Activated B cell treated with CpG ODN at 0.5 μM for 24 hours (primary cell): Measurements from ENCODE around the gene PRAC2. TPM values are rescaled to one million over a fixed set of nuclear protein-coding genes. Genes with fewer than 3 reads are reported as not detected.

Experiments
- ATAC-seq: fragments of 200-7000 bp; cut with Tn5 transposase; one replicate; pipeline ENCODE4 v1.10.0; 2021; ENCODE audit warnings: low read depth, mild to moderate bottlenecking, moderate library complexity
- CTCF ChIA-PET: fragments of 350-600 bp; sonication (Branson Sonifier 250); formaldehyde crosslinking; loops from one replicate; lab custom pipeline; 2021; ENCODE audit warnings: antibody characterized with exemption; lab: Charles Lee
- POLR2A ChIA-PET: fragments of 350-600 bp; sonication (Branson Sonifier 250); formaldehyde crosslinking; loops from one replicate; lab custom pipeline; 2021; ENCODE audit warnings: antibody characterized with exemption; lab: Charles Lee
- DNase-seq: peaks from one replicate; pipeline ENCODE4 v3.0.0; 2022
- H3K27ac Mint-ChIP-seq: one replicate; pipeline ENCODE4 v1.8.0; 2020; ENCODE audit warnings: mixed read lengths
- H3K27me3 Mint-ChIP-seq: one replicate; pipeline ENCODE4 v1.8.0; 2021; ENCODE audit warnings: mixed read lengths
- H3K36me3 Mint-ChIP-seq: one replicate; pipeline ENCODE4 v1.8.0; 2021; ENCODE audit warnings: low read depth, mixed read lengths
- H3K4me1 Mint-ChIP-seq: one replicate; pipeline ENCODE4 v1.8.0; 2021; ENCODE audit warnings: mixed read lengths
- H3K4me3 Mint-ChIP-seq: one replicate; pipeline ENCODE4 v1.8.0; 2020; ENCODE audit warnings: mild to moderate bottlenecking, mixed read lengths
- H3K9me3 Mint-ChIP-seq: one replicate; pipeline ENCODE4 v1.8.0; 2020; ENCODE audit warnings: mixed read lengths
- CTCF ChIP-seq: fragments of 200-600 bp; IDR thresholded peaks from one replicate; pipeline ENCODE4 v1.8.0; 2022; ENCODE audit warnings: antibody characterized with exemption, mild to moderate bottlenecking
- intact Hi-C: fragments of 100-400 bp; cut with micrococcal nuclease; formaldehyde crosslinking; loops from one replicate; pipeline ENCODE4 v1.15.1; 2024
- total RNA-seq: library from RNA; stranded (reverse); gene quantifications from 2 replicates; pipeline ENCODE4 v1.2.3, GENCODE V29; 2022

Gene PRAC2
- total RNA-seq, 1 donor from 2014 or later: not detected

- H3K4me1 Mint-ChIP-seq: no peaks in the 10 kb centered on the region
- DNase-seq (no peak), ATAC-seq (no peak)
- H3K4me3 Mint-ChIP-seq: no peak overlapping the region
- no peaks in the 10 kb centered on the region for H3K36me3 Mint-ChIP-seq
- POLR2A ChIA-PET: no interaction called here
- intact Hi-C loops: no loop called here
- no peak overlapping the region for H3K27ac Mint-ChIP-seq
- H3K27me3 Mint-ChIP-seq: peaks cover 43% of the 10 kb centered on the region
- H3K9me3 Mint-ChIP-seq: no peaks in the 10 kb centered on the region
- no peak for TF ChIP-seq CTCF
- CTCF ChIA-PET: interaction anchor here (0.8 kb wide), 1 partner anchor 47 kb away, joined by 3 read pairs; no protein-coding TSS in a partner anchor
Observed at GRCh38 chr17:48769009-48769675, 46.2 kb downstream of the PRAC2 start.

GRCh38 chr17:48770954-48771353 lies 48.0 kb downstream of the PRAC2 start:
- no peaks in the 10 kb centered on the region for H3K36me3 Mint-ChIP-seq
- CTCF ChIA-PET: no interaction called here

GRCh38 chr17:48773245-48773644 lies 50.3 kb downstream of the PRAC2 start:
- Mint-ChIP-seq H3K27ac (no peak overlapping the region), H3K27me3 (peaks cover 41% of the 10 kb centered on the region), H3K4me1 (no peaks in the 10 kb centered on the region), H3K36me3 (no peaks in the 10 kb centered on the region), H3K9me3 (no peaks in the 10 kb centered on the region), H3K4me3 (no peak overlapping the region)
- TF ChIP-seq CTCF: no peak
- ATAC-seq (no peak), DNase-seq (no peak)
- intact Hi-C loops: no loop called here
- ChIA-PET CTCF (no interaction called here), POLR2A (no interaction called here)

More at GRCh38 chr17:48770954-48771353, 48.0 kb downstream of the PRAC2 start:
- TF ChIP-seq CTCF: no peak
- Mint-ChIP-seq H3K27me3 (peaks cover 39% of the 10 kb centered on the region), H3K4me1 (no peaks in the 10 kb centered on the region), H3K27ac (no peak overlapping the region), H3K4me3 (no peak overlapping the region), H3K9me3 (no peaks in the 10 kb centered on the region)
- DNase-seq (no peak), ATAC-seq (no peak)
- POLR2A ChIA-PET: no interaction called here
- intact Hi-C loops: no loop called here

Other genes starting within 250 kb of the PRAC2 start
- not detected in 2 replicates for gene HOXB1, start 192.2 kb upstream of the PRAC2 start, total RNA-seq
- gene HOXB2, start 178.1 kb upstream of the PRAC2 start, total RNA-seq: 2.2 and 2.9 TPM in 2 replicates
- 0.88 and 1.4 TPM in 2 replicates for gene HOXB4, start 144.8 kb upstream of the PRAC2 start, total RNA-seq
- gene HOXB3, start 132.9 kb upstream of the PRAC2 start, total RNA-seq: 1.4 and 2.6 TPM in 2 replicates
- not detected in 2 replicates for gene HOXB5, start 129.4 kb upstream of the PRAC2 start, total RNA-seq
- gene HOXB6, start 118.2 kb upstream of the PRAC2 start, total RNA-seq: not detected in 2 replicates
- 0.60 and 0.93 TPM in 2 replicates for gene HOXB7, start 112.2 kb upstream of the PRAC2 start, total RNA-seq
- not detected in 2 replicates for gene HOXB8, start 107.9 kb upstream of the PRAC2 start, total RNA-seq
- 0.13 TPM in 1 of 2 replicates, not detected in the other for gene HOXB9, start 96.8 kb upstream of the PRAC2 start, total RNA-seq
- gene PRAC1, start 667 bp upstream of the PRAC2 start, total RNA-seq: not detected in 2 replicates
- gene HOXB13, start 5.6 kb downstream of the PRAC2 start, total RNA-seq: not detected in 2 replicates
- not detected in 2 replicates for gene TTLL6, start 94.0 kb downstream of the PRAC2 start, total RNA-seq
- gene CALCOCO2, start 107.8 kb downstream of the PRAC2 start, total RNA-seq: 115 TPM in 2 replicates
- 130 and 136 TPM in 2 replicates for gene ATP5MC1, start 169.6 kb downstream of the PRAC2 start, total RNA-seq
- 121 and 154 TPM in 2 replicates for gene UBE2Z, start 185.2 kb downstream of the PRAC2 start, total RNA-seq
- gene SNF8, start 221.7 kb downstream of the PRAC2 start, total RNA-seq: 129 and 130 TPM in 2 replicates
- not detected in 2 replicates for gene GIP, start 245.4 kb downstream of the PRAC2 start, total RNA-seq